Measurements from ENCODE around the gene RIIAD1. TPM values are rescaled to one million over a fixed set of nuclear protein-coding genes. Genes with fewer than 3 reads are reported as not detected.
"Not testable (repeated sequence)": the region's sequence is repeated elsewhere in the genome, so short reads cannot be mapped to it uniquely, and the experiment has no call there.

RIIAD1 gene
- total and polyA plus RNA-seq, 9 donors = 0.51 to 34.9 (median 0.61) TPM; not detected in 5

GRCh38 chr1:151762941-151763921 is 41.9 kb downstream of the RIIAD1 start, which contains the start of gene MRPL9:
MRPL9 (minus strand) TSS chr1:151763496; CDS start chr1:151763479, 17 bp downstream.
- intact Hi-C loops (cut with DNase I) = no loop called here
- Histone ChIP-seq H3K4me3 (peak within 1 kb of the TSS; percentile 58), H3K9me3 (no peaks in the 10 kb centered on the region), H3K4me1 (ENCODE audit: insufficient read depth) (peaks cover 2% of the 10 kb centered on the region), H3K27ac (peak within 1 kb of the TSS; percentile 79 to 88), H3K36me3 (no peaks in the 10 kb centered on the region), H3K27me3 (no peaks in the 10 kb centered on the region)
- DNase-seq = peak; percentile 72 to 90 (median 77)
- TF ChIP-seq POLR2A (IDR thresholded peaks at IDR 0.05) = peak; percentile 31
- TF ChIP-seq EP300 (IDR thresholded peaks at IDR 0.05) = no peak
- WGBS, 3 donors = 0 to 1% (median 0%) methylated on average over 57 to 68 of the region's 68 CpGs

DNA sequence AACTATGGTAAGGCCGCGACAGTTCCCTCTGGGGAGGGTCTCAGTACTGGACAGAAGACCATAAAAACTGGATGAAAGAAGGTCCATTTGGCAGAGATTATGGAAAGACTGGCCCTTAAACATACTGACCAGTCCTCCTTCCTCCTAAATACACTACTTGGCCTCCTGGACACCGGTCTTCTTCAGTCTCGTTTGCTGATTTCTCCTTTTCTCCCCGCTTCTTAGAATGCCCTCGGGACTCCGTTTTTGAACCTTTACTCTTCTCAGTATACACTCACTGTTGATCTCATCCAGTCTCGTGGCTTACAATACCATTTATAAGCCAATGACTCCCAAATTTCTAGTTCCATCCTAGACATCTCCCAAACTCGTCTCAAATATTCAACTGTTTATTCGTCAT is 42.7 kb downstream of the RIIAD1 start:
- Histone ChIP-seq H3K4me3 (peak overlapping the region; percentile 58), H3K27ac (peak overlapping the region; percentile 79 to 88), H3K36me3 (no peaks in the 10 kb centered on the region), H3K9me3 (no peaks in the 10 kb centered on the region), H3K4me1 (ENCODE audit: insufficient read depth) (peaks cover 2% of the 10 kb centered on the region), H3K27me3 (no peaks in the 10 kb centered on the region)
- DNase-seq = no peak
- intact Hi-C loops (cut with DNase I) = no loop called here
- TF ChIP-seq EP300 (IDR thresholded peaks at IDR 0.05) (no peak), CTCF (IDR thresholded peaks at IDR 0.05) (no peak), POLR2A (IDR thresholded peaks at IDR 0.05) (no peak)
- 45 to 62% (median 56%) methylated on average over 10 of the region's 10 CpGs for WGBS, 3 donors

GRCh38 chr1:151768351-151769066 is 47.2 kb downstream of the RIIAD1 start:
- not testable (repeated sequence) for H3K27ac ChIP-seq
- 58 to 71% (median 62%) methylated on average over 2 to 7 of the region's 7 CpGs for WGBS, 3 donors

GRCh38 chr1:151769270-151769669 is 47.9 kb downstream of the RIIAD1 start:
- WGBS, 3 donors = 88 to 94% (median 90%) methylated on average over 19 to 34 of the region's 34 CpGs
- intact Hi-C loops (cut with DNase I); H3K4me1 ChIP-seq (ENCODE audit: insufficient read depth); DNase-seq; H3K27ac ChIP-seq; H3K4me3 ChIP-seq; H3K27me3 ChIP-seq; H3K9me3 ChIP-seq; H3K36me3 ChIP-seq: not testable (repeated sequence)

More at GRCh38 chr1:151768351-151769066, 47.2 kb downstream of the RIIAD1 start:
- H3K4me1 ChIP-seq (ENCODE audit: insufficient read depth); H3K4me3 ChIP-seq; intact Hi-C loops (cut with DNase I); H3K36me3 ChIP-seq; H3K27me3 ChIP-seq; DNase-seq; H3K9me3 ChIP-seq: not testable (repeated sequence)

DNA sequence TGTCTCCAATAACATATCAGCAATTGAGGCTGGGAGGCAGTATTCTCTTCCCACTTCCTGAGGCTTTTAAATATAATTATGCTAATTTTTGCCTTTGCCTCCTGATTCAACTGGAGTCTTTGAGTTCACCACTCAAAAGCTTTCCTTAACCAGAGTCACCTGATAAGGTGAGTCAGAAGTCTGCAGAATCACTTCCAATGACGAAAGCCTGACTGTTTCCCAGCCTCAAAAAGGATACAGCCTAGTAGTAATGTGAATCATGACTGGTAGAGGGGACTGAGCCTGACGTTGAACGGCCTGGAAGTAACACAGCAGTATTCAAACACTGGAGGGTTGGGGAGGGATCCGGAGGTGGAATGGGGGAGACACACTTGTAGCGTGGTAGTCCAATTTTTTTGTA is 52.4 kb downstream of the RIIAD1 start:
- no peaks in the 10 kb centered on the region for H3K4me1 ChIP-seq (ENCODE audit: insufficient read depth)
- no peaks in the 10 kb centered on the region for H3K36me3 ChIP-seq
- no peaks in the 10 kb centered on the region for H3K27me3 ChIP-seq
- no peaks in the 10 kb centered on the region for H3K9me3 ChIP-seq
- 69 to 75% (median 71%) methylated on average over 5 of the region's 5 CpGs for WGBS, 3 donors
- DNase-seq = no peak
- intact Hi-C loops (cut with DNase I) = no loop called here
- TF ChIP-seq POLR2A (IDR thresholded peaks at IDR 0.05) = no peak
- no peak for TF ChIP-seq CTCF (IDR thresholded peaks at IDR 0.05)
- TF ChIP-seq EP300 (IDR thresholded peaks at IDR 0.05) = no peak
- no peak overlapping the region for H3K4me3 ChIP-seq
- no peak overlapping the region for H3K27ac ChIP-seq
